H1 (cell line): ENCODE data around the gene HS3ST5. TPM values are rescaled to one million over a fixed set of nuclear protein-coding genes. Genes with fewer than 3 reads are reported as not detected.

Experiments used
- CTCF ChIA-PET: fragments of 300-600 bp; sonication (Branson Sonifier 250); formaldehyde crosslinking; loops from one replicate; lab custom pipeline; 2021; ENCODE audit not compliant: partially characterized antibody; lab: Charles Lee
- POLR2A ChIA-PET: fragments of 300-600 bp; sonication (Branson Sonifier 250); formaldehyde crosslinking; loops from one replicate; lab custom pipeline; 2021; ENCODE audit warnings: inconsistent platforms; ENCODE audit not compliant: partially characterized antibody; lab: Charles Lee
- DNase-seq, 2 experiments: peaks; one replicate each; pipeline versions ENCODE4 v3.0.0 to v3.0.0-alpha.2; 2010 to 2022; ENCODE audit warnings: low spot score in 2 of 2, low read depth in 1 of 2, mixed read lengths in 1 of 2
- FAIRE-seq: peaks from 2 replicates; lab custom pipeline; 2011; peaks lifted over from hg19 to GRCh38; lab: Jason Lieb, UNC
- H2AFZ ChIP-seq: 2 replicates; pipeline ENCODE4 v1.8.1; 2012; ENCODE audit warnings: low read length, inconsistent platforms
- H2AK5ac ChIP-seq: 2 replicates; pipeline ENCODE4 v1.6.1; 2013; ENCODE audit warnings: low read depth, low read length
- H2BK120ac ChIP-seq: replicated peaks from 2 replicates; pipeline ENCODE3; 2013; ENCODE audit warnings: low read depth, low read length, inconsistent platforms
- H2BK12ac ChIP-seq: 2 replicates; pipeline ENCODE4 v1.6.1; 2013; ENCODE audit warnings: low read depth, low read length
- H2BK15ac ChIP-seq: 2 replicates; pipeline ENCODE4 v1.6.1; 2013; ENCODE audit warnings: low read length
- H2BK20ac ChIP-seq: 2 replicates; pipeline ENCODE4 v1.6.1; 2013; ENCODE audit warnings: low read length
- H2BK5ac ChIP-seq: 2 replicates; pipeline ENCODE4 v1.6.1; 2013; ENCODE audit warnings: low read depth, low read length
- H3K14ac ChIP-seq: 2 replicates; pipeline ENCODE4 v1.6.1; 2013; ENCODE audit warnings: inconsistent platforms; ENCODE audit not compliant: insufficient read length
- H3K18ac ChIP-seq: 2 replicates; pipeline ENCODE4 v1.6.1; 2013; ENCODE audit warnings: low read length; ENCODE audit errors: extremely low read depth
- H3K23ac ChIP-seq: 2 replicates; pipeline ENCODE4 v1.6.1; 2013; ENCODE audit warnings: inconsistent platforms; ENCODE audit not compliant: insufficient read length
- H3K23me2 ChIP-seq: 2 replicates; pipeline ENCODE4 v1.6.1; 2013; ENCODE audit warnings: low read depth, low read length
- H3K27ac ChIP-seq: 2 replicates; pipeline ENCODE4 v1.6.1; 2011; ENCODE audit warnings: low read depth, low read length, inconsistent platforms
- H3K27me3 ChIP-seq, 4 experiments: replicated peaks in 1 of 4; 1 replicate in 1 of 4; 2 replicates in 3 of 4; pipeline versions ENCODE4 v1.6.1 to v1.8.1; 2011 to 2013; ENCODE audit warnings: low read length in 3 of 4, mild to moderate bottlenecking in 3 of 4, inconsistent platforms in 2 of 4, mixed read lengths in 2 of 4, moderate library complexity in 1 of 4; ENCODE audit not compliant: control insufficient read depth in 3 of 4, insufficient read depth in 3 of 4; ENCODE audit errors: extremely low read depth in 1 of 4
- H3K36me3 ChIP-seq, 4 experiments: 2 replicates each; pipeline versions ENCODE4 v1.6.1 to v1.8.1; 2011 to 2013; ENCODE audit warnings: mild to moderate bottlenecking in 4 of 4, low read length in 3 of 4, moderate library complexity in 2 of 4, control low read depth in 1 of 4, inconsistent platforms in 1 of 4; ENCODE audit not compliant: insufficient read depth in 4 of 4, control insufficient read depth in 2 of 4
- H3K4ac ChIP-seq: replicated peaks from 2 replicates; pipeline ENCODE3; 2013; ENCODE audit warnings: low read length, low read depth, mixed read lengths, inconsistent platforms; ENCODE audit not compliant: insufficient read length
- H3K4me1 ChIP-seq, 4 experiments: replicated peaks in 1 of 4; 1 replicate in 1 of 4; 2 replicates in 3 of 4; pipeline versions ENCODE4 v1.6.1 to v1.8.1; 2011 to 2013; ENCODE audit warnings: low read length in 3 of 4, inconsistent platforms in 2 of 4, mixed read lengths in 1 of 4; ENCODE audit not compliant: insufficient read depth in 4 of 4, control insufficient read depth in 3 of 4
- H3K4me2 ChIP-seq, 2 experiments: 2 replicates each; pipeline versions ENCODE4 v1.6.1 to v1.8.1; 2011 to 2013; ENCODE audit warnings: low read depth in 2 of 2, low read length in 2 of 2, control low read depth in 1 of 2, inconsistent platforms in 1 of 2, mild to moderate bottlenecking in 1 of 2; ENCODE audit not compliant: insufficient read depth in 1 of 2
- H3K4me3 ChIP-seq, 4 experiments: fragments of 200-600, 300-600 bp in 1 of 4; sonication (generic), shearing (Covaris generic), sonication (Bioruptor Twin) in 1 of 4; 2 replicates each; pipeline versions ENCODE4 v1.5.1 to v1.8.1; 2011 to 2016; ENCODE audit warnings: low read length in 4 of 4, low read depth in 3 of 4, control low read depth in 2 of 4, inconsistent platforms in 2 of 4, mild to moderate bottlenecking in 2 of 4, mixed read lengths in 1 of 4, moderate library complexity in 1 of 4; ENCODE audit not compliant: insufficient read depth in 2 of 4; ENCODE audit errors: extremely low read depth in 1 of 4
- H3K56ac ChIP-seq: replicated peaks from 2 replicates; pipeline ENCODE3; 2013; ENCODE audit warnings: low read depth, mild to moderate bottlenecking, mixed read lengths, low read length, inconsistent platforms; ENCODE audit not compliant: insufficient read length
- H3K79me1 ChIP-seq: 2 replicates; pipeline ENCODE4 v1.6.1; 2013; ENCODE audit warnings: low read depth, low read length, control low read depth
- H3K79me2 ChIP-seq, 2 experiments: 2 replicates each; pipeline versions ENCODE4 v1.6.1 to v1.8.1; 2012 to 2013; ENCODE audit warnings: low read length in 2 of 2, mild to moderate bottlenecking in 2 of 2, inconsistent platforms in 1 of 2; ENCODE audit not compliant: insufficient read depth in 2 of 2, control insufficient read depth in 1 of 2
- H3K9ac ChIP-seq, 4 experiments: replicated peaks in 1 of 4; 1 replicate in 1 of 4; 2 replicates in 3 of 4; pipeline versions ENCODE4 v1.6.1 to v1.8.1; 2011 to 2013; ENCODE audit warnings: low read depth in 3 of 4, low read length in 3 of 4, control low read depth in 2 of 4, mild to moderate bottlenecking in 2 of 4, moderate library complexity in 2 of 4, inconsistent platforms in 1 of 4; ENCODE audit errors: extremely low read depth in 1 of 4
- H3K9me3 ChIP-seq, 2 experiments: 2 replicates each; pipeline versions ENCODE4 v1.6.1 to v1.8.1; 2012 to 2013; ENCODE audit warnings: mild to moderate bottlenecking in 2 of 2, moderate library complexity in 2 of 2, control low read depth in 1 of 2, inconsistent platforms in 1 of 2, low read depth in 1 of 2, low read length in 1 of 2, mixed read lengths in 1 of 2; ENCODE audit not compliant: insufficient read depth in 2 of 2
- H4K20me1 ChIP-seq, 2 experiments: replicated peaks in 1 of 2; 2 replicates each; pipeline versions ENCODE3 to v1.8.1; 2011 to 2013; ENCODE audit warnings: inconsistent platforms in 2 of 2, low read length in 2 of 2, mild to moderate bottlenecking in 1 of 2; ENCODE audit not compliant: insufficient read depth in 2 of 2, control insufficient read depth in 1 of 2
- H4K5ac ChIP-seq: 2 replicates; pipeline ENCODE4 v1.6.1; 2013; ENCODE audit warnings: low read length, low read depth, mixed read lengths, inconsistent platforms; ENCODE audit not compliant: insufficient read length
- H4K8ac ChIP-seq: 2 replicates; pipeline ENCODE4 v1.8.0; 2013; ENCODE audit warnings: mild to moderate bottlenecking, moderate library complexity, low read length, inconsistent platforms; ENCODE audit not compliant: insufficient read depth; ENCODE audit errors: extremely low read depth
- H4K91ac ChIP-seq: replicated peaks from 2 replicates; pipeline ENCODE3; 2013; ENCODE audit warnings: low read length, mixed read lengths, inconsistent platforms; ENCODE audit not compliant: insufficient read length
- ASH2L ChIP-seq: fragments of 200-600, 300-600 bp; sonication (generic); IDR thresholded peaks from one replicate; pipeline ENCODE4 v1.7.1; 2017; ENCODE audit warnings: low read length
- CREB1 ChIP-seq: IDR thresholded peaks from 2 replicates; pipeline ENCODE4 v1.6.1; 2012; ENCODE audit warnings: inconsistent platforms
- CTCF ChIP-seq, 3 experiments: IDR thresholded peaks; 1 replicate in 2 of 3; 2 replicates in 1 of 3; pipeline versions ENCODE4 v1.5.1 to v1.6.1; 2011; ENCODE audit warnings: low read length in 3 of 3, mild to moderate bottlenecking in 3 of 3, inconsistent platforms in 2 of 3, low read depth in 1 of 3, moderate library complexity in 1 of 3; ENCODE audit not compliant: insufficient read depth in 1 of 3; ENCODE audit errors: control extremely low read depth in 1 of 3
- NRF1 ChIP-seq: IDR thresholded peaks from 2 replicates; pipeline ENCODE4 v1.6.1; 2011; ENCODE audit warnings: mild to moderate bottlenecking, low read depth, low read length, improper control_type of control experiment
- POLR2AphosphoS5 ChIP-seq: IDR thresholded peaks from 2 replicates; pipeline ENCODE4 v1.6.1; 2011; ENCODE audit warnings: low read depth, low read length
- RXRA ChIP-seq: IDR thresholded peaks from 2 replicates; pipeline ENCODE4 v1.6.1; 2011; ENCODE audit warnings: low read depth, mild to moderate bottlenecking, low read length, moderate library complexity; ENCODE audit not compliant: insufficient read depth
- SAP30 ChIP-seq: fragments of 300-600 bp; sonication (generic); IDR thresholded peaks from 2 replicates; pipeline ENCODE4 v1.7.1; 2012; ENCODE audit warnings: low read length, moderate library complexity, mild to moderate bottlenecking, inconsistent platforms; ENCODE audit not compliant: insufficient read depth, insufficient replicate concordance
- SIX5 ChIP-seq: IDR thresholded peaks from 2 replicates; pipeline ENCODE4 v1.6.1; 2011; ENCODE audit warnings: mild to moderate bottlenecking, low read depth, low read length
- SUZ12 ChIP-seq: fragments of 200-600 bp; sonication (generic); IDR thresholded peaks from 2 replicates; pipeline ENCODE4 v1.6.1; 2012; ENCODE audit warnings: mild to moderate bottlenecking, inconsistent platforms, low read length, moderate library complexity, mixed read lengths
- TAF1 ChIP-seq: IDR thresholded peaks from 2 replicates; pipeline ENCODE4 v1.6.1; 2011; ENCODE audit warnings: mild to moderate bottlenecking, low read depth, low read length
- TAF7 ChIP-seq: optimal IDR thresholded peaks from 2 replicates; pipeline ENCODE3; 2011; ENCODE audit warnings: low read depth, mild to moderate bottlenecking, inconsistent platforms, low read length, moderate library complexity, borderline replicate concordance
- TBP ChIP-seq: IDR thresholded peaks from 2 replicates; pipeline ENCODE4 v1.6.1; 2011; ENCODE audit warnings: low read depth, low read length, improper control_type of control experiment
- YY1 ChIP-seq: IDR thresholded peaks from 2 replicates; pipeline ENCODE4 v1.6.1; 2011; ENCODE audit warnings: low read depth, mild to moderate bottlenecking, low read length
- WGBS, 2 experiments: shearing (Covaris generic) in 1 of 2; methylation state at CpG; one replicate each; pipeline versions ENCODE4 v1.1.6 to v1.1.7; 2013 to 2015; ENCODE audit warnings: low lambda C conversion rate in 2 of 2, mixed read lengths in 2 of 2, inconsistent platforms in 1 of 2, low coverage in 1 of 2, missing lambda C conversion rate in 1 of 2; ENCODE audit not compliant: insufficient replicate concordance in 2 of 2, insufficient coverage in 1 of 2, insufficient read length in 1 of 2; ENCODE audit errors: extremely low coverage in 1 of 2, missing lambda C conversion rate in 1 of 2; 5-methylcytosine and 5-hydroxymethylcytosine counted together
- polyA plus RNA-seq, 7 experiments: library from polyadenylated mRNA; depleted of rRNA in 3 of 7; stranded (reverse) in 5 of 7; unstranded in 2 of 7; fragments of >200 nt in 5 of 7; fragments of 200-250 nt in 2 of 7; gene quantifications; 1 replicate in 5 of 7; 2 replicates in 1 of 7; 4 replicates in 1 of 7; pipeline versions ENCODE4 v1.2.1 to v1.2.3, GENCODE V29; 2011 to 2013; ENCODE audit warnings: missing spikeins in 2 of 7, mixed read lengths in 2 of 7
- total RNA-seq: library from RNA; stranded (reverse); fragmentation: NEBNext Ultra II Directional; extraction: Animal tissue kit (Norgen Biotek cat#: 25700); gene quantifications from 2 replicates; pipeline ENCODE4 v1.2.1, GENCODE V29; 2021

The HS3ST5 gene
- total and polyA plus RNA-seq, 2 of the 8 experiments (the other 6 are each of a cell fraction or from before 2014, with no cell fraction given): 1.2 to 9.9 TPM

- Histone ChIP-seq H3K36me3 (no peaks in the 10 kb centered on the region), H3K14ac (no peak overlapping the region), H3K18ac (no peak overlapping the region), H3K4me2 (no peak overlapping the region), H4K91ac (no peak overlapping the region), H2AK5ac (no peak overlapping the region), H4K20me1 (no peaks in the 10 kb centered on the region), H3K79me1 (no peaks in the 10 kb centered on the region), H3K23me2 (no peaks in the 10 kb centered on the region; the same call in 1 of the 2 replicates), H3K79me2 (no peaks in the 10 kb centered on the region), H2BK20ac (no peak overlapping the region), H2BK120ac (no peak overlapping the region), H3K23ac (no peak overlapping the region), H2BK12ac (no peak overlapping the region), H3K4me3 (no peak overlapping the region), H4K5ac (no peak overlapping the region), H2BK15ac (no peak overlapping the region), H3K4ac (no peak overlapping the region), H2BK5ac (no peak overlapping the region), H3K56ac (no peak overlapping the region), H4K8ac (no peak overlapping the region), H3K27ac (no peak overlapping the region), H3K27me3 (no peaks in the 10 kb centered on the region), H3K9ac (no peak overlapping the region), H3K9me3 (no peaks in the 10 kb centered on the region; a peak in 1 of 4 replicates), H2AFZ (no peak overlapping the region), H3K4me1 (peaks cover 6 to 20% (median 14%) of the 10 kb centered on the region in 4 experiments; a peak in 5 of 7 replicates)
- WGBS, 2 experiments: 79% methylated on average over 4 of the region's 4 CpGs; no CpG with 5 or more reads in 1 of the 2 experiments
- FAIRE-seq (no peak), DNase-seq (no peak)
- ChIA-PET POLR2A (interaction anchor here (0.6 kb wide), 1 partner anchor 24 kb away, joined by 5 read pairs; no protein-coding TSS in a partner anchor), CTCF (no interaction called here)
- TF ChIP-seq POLR2AphosphoS5: no peak
- no peak for TF ChIP-seq SIX5
- TF ChIP-seq CREB1: no peak
- no peak for TF ChIP-seq TBP
- no peak for TF ChIP-seq RXRA
- no peak for TF ChIP-seq SAP30
- no peak for TF ChIP-seq SUZ12
- TF ChIP-seq ASH2L: no peak
- no peak for TF ChIP-seq TAF1
- TF ChIP-seq YY1: no peak
- no peak for TF ChIP-seq CTCF (IDR thresholded peaks at IDR 0.05; ENCODE audit: control extremely low read depth in 1 of 3, insufficient read depth in 1 of 3, low read depth in 1 of 3, low read length in 3 of 3)
- no peak for TF ChIP-seq TAF7
- no peak for TF ChIP-seq NRF1
These were observed 334.5 kb downstream of the HS3ST5 start for GRCh38 chr6:114008331-114008730.
